HG03060 (cell line): Measurements from ENCODE around the gene ATP6V1F.
"Not testable (repeated sequence)": the region's sequence is repeated elsewhere in the genome, so short reads cannot be mapped to it uniquely, and the experiment has no call there.

Experiments
- ATAC-seq: cut with Tn5 transposase; IDR thresholded peaks from one replicate; pipeline ENCODE4 v1.9.1; 2021; ENCODE audit warnings: low read depth, moderate number of reproducible peaks; ENCODE audit not compliant: unreplicated experiment

The ATP6V1F gene

DNA sequence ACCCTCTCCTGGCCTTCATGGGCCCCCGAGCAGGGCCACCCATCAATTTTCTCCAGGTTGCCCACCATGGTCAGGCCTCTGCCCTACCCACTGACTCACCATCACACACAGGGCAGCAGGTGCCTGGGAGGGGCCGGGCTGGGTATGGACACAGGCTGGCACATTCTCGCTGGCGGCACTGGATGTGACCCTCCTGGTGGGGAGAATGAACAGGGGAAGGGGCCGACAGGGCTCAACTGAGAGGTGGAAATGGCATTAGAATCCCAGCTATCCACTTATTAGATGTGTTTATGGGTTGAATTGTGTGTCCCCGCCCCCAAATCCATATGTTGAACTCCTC lies 31.4 kb downstream of the ATP6V1F start:
- no peak for ATAC-seq

- ATAC-seq, result no peak
Measured at GRCh38 chr7:128895320-128895719, 32.7 kb downstream of the ATP6V1F start.

DNA sequence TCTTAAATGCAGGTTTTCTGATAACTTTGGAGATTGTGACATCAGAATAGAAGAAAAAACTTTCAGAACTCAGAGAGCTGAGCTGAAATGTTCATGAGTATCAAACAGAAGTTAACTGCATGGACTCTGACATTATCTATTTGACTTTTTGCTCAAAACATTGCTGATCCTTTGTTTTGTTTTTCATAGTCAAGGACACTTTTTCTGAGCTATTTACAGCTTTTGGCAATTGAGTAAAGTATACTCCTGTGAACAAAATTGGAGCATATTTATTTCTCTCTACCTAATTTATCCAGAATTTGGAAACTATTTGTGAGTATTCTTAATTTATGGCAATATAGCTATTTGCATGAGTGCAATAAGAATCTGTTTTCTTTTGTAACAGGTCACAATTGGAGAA lies 36.7 kb downstream of the ATP6V1F start:
- ATAC-seq, result no peak

- ATAC-seq, result no peak
Measured at GRCh38 chr7:128900237-128900636, 37.6 kb downstream of the ATP6V1F start.

DNA sequence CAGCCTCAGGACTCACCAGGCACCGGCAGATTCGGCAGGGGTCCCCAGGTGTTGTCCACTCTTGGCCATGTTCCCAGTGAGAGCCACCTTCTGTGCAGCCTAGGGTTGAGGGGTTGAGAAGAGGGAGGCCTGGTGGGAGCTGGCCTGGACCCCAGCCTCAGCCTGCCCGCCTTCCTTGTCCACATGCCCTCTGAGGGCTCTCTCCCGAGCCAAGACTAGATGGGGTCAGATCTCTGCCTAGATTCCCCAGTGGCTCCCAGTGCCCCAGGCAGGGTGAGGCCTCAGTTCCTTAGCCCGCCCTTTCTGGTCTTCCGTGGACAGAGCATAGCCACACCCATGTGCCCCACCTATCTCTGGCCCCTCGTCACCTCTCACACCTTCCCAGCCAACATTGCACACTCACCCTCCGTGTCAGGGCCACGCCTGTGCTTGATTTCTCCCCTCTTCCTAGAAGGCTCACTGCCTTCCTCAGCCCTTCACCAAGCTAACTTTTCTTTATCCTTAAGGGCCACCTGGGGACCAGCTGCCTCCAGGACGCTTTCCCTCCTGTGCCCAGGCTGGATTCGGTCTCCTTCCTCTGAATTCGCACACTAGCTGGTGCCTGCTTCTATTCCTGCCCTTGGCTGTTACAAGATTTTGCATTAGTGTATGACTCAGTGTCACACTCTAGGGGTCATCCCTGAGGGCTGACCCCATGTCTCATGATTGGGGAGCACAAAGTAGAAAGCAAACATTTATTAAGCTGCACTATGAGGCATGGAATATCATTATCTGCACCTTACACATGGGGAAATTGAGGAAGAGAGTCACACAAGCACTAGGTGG lies 40.3 kb downstream of the ATP6V1F start:
- ATAC-seq, result no peak

GRCh38 chr7:128903621-128904361 lies 41.1 kb downstream of the ATP6V1F start:
- ATAC-seq, result no peak

DNA sequence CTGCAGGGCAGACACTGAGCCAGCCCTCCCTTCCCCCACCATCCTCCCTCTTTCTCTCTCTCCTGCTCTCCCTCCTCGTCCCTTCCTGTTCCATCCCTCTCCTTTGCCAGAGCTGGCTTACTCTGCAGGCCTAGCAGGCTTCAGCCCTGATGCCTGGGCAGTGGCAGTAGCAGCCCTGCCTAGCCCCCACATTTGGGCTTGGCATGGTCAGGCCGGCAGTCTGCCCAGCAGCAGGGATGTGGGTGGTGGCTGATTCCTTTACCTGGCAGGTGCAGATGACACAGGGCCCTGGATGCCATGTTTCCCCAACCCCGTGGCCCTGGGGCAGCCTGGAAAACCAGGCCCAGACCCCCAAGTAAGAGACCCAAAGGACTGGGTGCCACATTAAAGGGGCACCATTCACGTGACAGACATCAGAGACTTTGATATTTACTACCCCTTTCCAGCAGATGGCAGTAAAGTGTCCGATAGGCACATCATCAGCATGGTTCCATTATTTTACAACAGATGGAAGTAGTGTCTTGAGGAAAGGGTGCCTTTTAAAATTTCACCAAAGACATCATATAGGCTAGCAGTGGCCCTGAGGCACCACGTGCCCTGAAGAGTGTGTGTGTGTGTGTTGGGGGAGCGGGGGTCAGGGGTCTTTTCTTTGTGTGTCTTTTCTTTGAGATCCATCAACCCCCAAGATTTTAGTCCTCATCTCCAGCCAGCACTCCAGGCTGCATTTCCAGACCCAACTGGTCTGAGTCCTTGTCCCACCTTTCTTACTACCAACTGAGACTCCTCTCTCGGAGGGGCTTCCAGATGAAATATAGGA lies 41.9 kb downstream of the ATP6V1F start:
- ATAC-seq, result no peak

DNA sequence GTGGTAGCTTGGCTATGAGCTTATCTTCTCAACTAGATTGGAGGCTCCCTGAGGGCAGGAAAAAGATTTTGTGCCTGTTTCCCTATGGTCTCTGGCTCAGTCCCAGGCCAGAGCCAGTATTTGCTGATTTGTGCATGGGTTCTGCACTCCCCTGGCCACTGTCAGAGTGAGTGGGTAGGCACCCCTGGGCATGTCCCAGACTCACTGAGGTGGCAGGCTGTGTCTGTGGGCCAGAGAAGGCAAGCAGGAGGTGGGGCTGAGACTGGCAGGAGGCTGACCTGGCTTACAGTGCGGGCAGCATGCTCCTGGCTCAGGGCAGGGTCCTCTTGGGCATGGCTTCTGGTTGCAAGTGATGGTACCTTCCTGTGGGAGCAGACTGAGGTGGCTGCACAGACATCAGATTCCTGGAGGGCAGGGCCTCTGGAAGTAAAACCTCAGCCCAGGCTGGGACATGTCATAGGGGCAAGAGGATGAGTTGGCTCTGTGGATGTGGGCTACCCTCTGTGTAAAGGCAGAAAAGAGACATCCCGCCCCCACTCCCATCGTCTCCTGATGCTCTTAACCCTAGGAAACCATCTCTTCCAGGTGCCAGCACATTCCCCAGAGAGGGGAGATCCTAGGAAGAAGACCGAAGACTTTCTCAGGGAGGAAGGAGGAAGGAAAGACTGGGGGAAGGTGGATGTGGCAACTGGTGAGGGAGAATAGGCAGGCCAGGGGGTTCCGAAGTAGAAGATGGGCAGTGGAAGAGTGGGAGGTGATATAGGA lies 43.5 kb downstream of the ATP6V1F start:
- no peak for ATAC-seq

DNA sequence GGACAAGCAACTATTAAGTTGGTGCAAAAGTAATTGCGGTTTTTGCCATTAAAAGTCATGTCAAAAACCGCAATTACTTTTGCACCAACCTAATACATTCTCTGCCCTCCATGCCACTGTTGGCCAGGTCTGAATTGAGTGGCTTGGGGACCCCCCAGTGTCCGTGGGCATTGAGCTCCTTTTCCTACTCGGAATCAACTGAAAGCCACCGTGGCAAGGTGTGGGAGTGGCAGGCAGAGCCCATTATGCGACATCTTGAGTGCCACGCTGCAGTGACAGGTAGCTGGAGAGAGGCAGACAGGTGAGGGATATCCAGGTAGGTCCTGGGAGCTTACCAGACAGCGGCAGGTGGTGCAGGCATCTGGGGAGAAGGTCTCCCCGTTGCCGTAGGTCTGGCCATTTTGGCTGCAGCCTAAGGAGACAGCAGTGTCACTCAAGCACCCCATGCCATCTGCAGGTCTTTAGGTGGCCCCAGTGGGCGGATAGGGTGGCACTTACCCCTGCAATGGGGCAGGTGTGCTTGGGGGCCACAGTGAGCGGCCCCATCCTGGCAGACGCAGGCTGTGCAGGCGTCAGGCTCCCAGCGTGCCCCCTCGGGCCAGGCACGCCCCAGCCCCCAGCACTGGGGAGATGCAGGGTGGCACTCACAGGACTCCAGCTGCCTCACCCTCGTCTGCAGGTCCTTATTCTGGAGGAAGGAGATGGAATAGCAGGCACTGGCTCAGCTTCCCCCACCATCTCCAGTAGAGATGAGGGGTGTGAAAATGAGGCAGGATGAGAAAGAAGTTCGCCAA lies 44.3 kb downstream of the ATP6V1F start:
- ATAC-seq, result no peak

GRCh38 chr7:128908750-128909624 lies 46.3 kb downstream of the ATP6V1F start:
- no peak for ATAC-seq

DNA sequence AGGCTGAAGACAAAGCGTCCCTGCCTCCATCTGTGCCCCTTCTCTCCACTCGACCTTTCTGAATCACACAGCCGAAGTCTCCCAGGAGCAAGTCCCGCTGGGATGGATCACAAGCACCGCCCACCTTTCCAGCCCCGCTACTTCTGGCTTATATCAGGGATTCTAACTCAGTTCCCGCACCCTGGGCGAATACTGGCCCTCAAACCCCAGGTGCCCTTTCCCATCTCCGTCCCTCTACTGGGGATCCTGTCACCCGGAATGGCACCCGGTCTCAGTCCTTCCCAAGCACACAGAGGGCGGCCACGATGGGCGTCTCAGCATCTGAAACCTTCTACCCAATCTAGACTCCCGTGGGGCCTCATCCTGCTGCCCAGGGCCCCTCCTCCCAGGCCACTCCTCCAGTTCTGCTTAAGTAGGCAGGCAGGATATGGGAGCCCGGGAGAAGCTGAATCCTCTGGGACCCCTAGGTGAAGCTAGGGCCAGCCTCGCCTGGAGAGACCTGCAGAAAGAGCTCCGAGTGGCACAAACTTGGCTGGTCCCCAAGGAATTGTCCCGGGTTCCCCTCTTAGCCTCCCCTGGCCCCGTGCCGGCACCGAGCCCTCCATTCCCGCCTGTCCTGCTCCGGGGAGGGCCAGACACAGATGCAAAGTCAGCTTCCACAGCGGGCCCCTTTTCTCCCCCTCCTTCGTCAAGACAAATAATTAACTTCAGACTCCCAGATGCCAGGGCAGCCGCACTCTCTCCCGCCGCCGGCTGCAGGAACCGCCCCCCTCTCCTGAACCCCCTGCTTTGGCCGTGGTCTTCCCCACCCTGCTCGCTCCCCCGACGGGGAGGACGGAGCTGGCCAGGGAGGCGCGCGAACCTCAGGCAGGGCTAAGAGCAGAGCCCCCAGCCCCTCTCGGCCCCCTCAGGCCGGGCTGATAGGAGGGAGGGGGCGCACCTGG lies 47.2 kb downstream of the ATP6V1F start:
- ATAC-seq, result no peak

GRCh38 chr7:128910569-128910945 lies 47.9 kb downstream of the ATP6V1F start, which contains the start of gene KCP:
Gene KCP (minus strand): TSS chr7:128910709. CDS start chr7:128910676, 33 bp downstream.
- no peak for ATAC-seq

- ATAC-seq, result no peak
Measured at GRCh38 chr7:128911423-128912031, 48.9 kb downstream of the ATP6V1F start.

DNA sequence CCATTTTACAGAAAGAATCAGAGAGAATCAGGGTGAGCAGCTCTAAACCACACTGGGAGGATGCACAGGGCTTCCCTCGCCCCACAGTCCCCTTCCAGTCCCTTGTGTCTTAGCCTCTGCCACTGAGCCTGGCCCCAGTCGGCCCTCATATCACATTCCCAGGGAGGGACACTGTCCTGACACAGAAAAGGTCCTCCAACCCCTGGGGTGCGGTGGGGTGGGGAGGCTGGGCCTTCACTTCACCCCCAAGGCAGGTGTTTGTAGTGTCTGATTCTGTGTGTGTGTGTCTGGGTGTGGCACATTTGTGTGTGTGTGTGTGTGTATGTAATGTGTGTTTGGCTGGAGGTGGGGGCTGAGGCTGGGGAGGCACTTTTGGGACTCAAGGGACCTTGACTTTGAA lies 49.6 kb downstream of the ATP6V1F start:
- no peak for ATAC-seq

- not testable (repeated sequence) for ATAC-seq
Measured at GRCh38 chr7:128912709-128913495, 50.2 kb downstream of the ATP6V1F start.

DNA sequence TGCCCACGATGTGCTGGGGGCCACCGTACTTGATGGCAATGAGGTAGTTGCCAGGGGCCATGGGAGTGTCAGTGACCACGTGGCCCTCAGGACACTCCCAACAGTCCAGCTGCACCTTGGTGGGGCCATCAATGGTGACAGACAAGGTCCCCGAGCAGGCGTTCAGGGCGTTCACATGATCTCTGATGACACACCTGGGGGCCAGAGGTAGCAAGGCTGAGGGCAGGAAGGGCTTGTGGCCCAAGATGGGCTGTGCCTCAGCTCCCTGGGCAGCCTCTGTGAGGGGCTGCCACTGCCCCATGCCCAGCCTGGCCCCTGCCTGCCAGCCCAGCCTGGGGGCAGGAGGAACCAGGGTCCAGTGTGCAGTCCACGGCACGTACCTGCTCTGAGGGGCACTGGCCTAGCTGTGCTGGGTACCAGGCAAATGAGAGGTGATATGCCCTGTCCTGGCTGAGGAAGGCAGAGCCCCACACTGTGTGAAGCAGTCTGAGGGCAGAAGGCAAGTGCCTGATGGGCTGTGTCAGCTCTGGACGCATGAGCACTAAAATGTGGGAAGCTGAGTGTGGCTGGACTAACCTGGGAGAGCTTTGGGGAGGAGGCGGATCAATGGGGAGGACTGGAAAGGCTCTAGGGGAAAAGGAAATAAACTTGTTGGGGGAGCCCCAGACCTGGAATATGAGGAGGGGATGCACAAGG lies 51.4 kb downstream of the ATP6V1F start:
- no peak for ATAC-seq
